Measurements from ENCODE around the gene ITGA11.

Gene ITGA11

DNA sequence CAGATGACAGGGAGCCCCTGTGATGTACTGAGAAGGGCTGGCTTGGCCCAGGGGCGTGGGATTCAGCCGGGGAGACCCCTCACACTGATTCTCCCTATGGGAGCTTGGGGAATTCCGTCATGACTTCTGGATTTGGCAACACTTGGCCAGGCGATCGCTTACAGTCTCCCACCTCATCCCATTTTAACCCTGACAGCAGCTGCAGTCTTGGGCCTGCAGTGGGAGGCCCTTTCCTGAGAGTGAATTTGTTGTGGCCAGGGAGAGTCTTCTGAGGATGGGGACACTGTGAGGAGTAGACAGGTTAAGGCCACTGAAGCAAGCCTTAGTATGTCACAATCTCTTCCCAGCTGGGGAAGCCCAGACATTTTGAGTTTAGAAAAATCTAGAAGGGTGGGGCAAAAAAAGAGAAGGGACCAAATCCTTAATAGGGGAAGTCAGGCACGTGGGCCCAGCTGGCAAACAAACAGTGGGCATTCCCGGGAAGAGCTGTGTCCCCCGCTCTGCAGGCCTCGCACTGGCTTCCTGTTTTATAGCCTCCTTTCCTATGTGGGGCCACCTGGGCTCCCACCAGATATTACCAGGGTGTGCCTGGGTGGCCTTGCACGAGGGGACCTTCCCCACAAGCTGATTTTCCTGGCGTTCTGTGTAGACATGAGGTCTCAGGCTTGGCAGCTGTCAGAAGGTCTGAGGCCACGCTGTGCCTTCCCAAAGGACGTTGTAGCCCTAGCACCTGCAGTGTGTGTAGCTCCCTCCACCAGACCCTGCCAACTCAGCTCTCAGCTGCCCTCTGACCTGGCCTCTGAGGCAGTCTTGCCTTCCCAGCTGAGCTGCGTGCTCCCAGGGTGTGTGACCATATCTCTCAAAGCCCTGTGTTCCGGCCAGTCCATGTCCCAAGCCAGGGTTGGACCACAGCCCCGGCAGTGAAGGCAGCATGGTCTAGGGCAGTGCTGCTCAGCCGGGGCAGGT is 89.9 kb downstream of the ITGA11 start:
- no peak overlapping the region for H3K27ac Mint-ChIP-seq
- peaks cover 36 to 69% of the 10 kb centered on the region in 2 donors for H3K27me3 Mint-ChIP-seq
- H3K4me1 Mint-ChIP-seq (ENCODE audit: low read depth in 2 of 2) = no peaks in the 10 kb centered on the region
- ATAC-seq (replicated peaks) (no peak), DNase-seq (no peak)
- no peak overlapping the region for H3K4me3 Mint-ChIP-seq
- H3K36me3 Mint-ChIP-seq (ENCODE audit: insufficient read depth) = peaks cover 3% of the 10 kb centered on the region
- H3K9me3 Mint-ChIP-seq = no peaks in the 10 kb centered on the region

DNA sequence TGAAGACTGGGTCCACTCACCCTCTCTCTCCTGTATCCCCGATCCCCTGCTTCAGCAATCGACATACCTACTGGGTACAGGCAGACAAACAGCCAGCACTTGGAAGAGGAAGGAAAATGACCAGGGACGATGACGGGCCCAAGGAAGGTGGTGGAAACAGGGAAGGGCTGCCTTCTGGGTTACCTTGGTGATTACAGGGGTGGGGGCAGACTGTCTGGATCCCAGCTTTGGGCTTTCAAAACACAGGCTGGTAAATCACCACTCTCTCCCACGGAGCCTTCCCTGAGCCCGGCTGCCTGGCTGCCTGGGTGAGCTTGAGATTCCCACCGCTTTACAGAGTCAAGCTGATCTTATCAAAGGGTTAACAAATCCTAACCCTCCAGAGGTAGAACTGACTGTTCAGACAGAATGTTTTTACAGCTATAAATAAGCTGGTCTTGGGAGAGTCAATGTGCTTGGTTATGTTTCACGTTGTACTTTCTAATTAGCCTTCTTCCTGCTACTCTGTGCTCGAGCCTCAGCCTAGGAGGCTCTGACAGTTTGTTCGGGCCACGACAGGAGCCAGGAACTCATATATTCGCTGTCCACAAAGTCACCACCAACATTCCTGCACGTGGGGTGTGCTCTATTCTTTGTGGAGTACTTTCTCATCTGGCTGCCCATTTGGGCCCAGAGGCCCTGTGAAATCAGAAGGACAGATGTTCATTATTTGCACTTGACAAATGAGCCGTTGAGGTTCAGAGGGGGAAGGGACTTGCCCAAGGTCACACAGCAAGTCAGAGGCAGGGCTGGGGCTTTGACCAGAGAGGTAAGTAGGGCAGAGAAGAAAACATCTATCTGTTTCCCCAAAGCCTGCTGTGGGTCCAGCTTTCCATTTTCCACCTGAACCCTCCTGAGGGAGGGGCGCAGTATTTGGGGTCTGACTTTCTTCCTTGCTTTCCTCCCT is 91.0 kb downstream of the ITGA11 start:
- no peak for ATAC-seq (replicated peaks)
- Mint-ChIP-seq H3K4me1 (ENCODE audit: low read depth in 2 of 2) (no peaks in the 10 kb centered on the region), H3K4me3 (no peak overlapping the region), H3K27me3 (peaks cover 31 to 67% of the 10 kb centered on the region in 2 donors), H3K27ac (no peak overlapping the region), H3K36me3 (ENCODE audit: insufficient read depth) (peaks cover 2% of the 10 kb centered on the region), H3K9me3 (no peaks in the 10 kb centered on the region)
- DNase-seq = no peak

DNA sequence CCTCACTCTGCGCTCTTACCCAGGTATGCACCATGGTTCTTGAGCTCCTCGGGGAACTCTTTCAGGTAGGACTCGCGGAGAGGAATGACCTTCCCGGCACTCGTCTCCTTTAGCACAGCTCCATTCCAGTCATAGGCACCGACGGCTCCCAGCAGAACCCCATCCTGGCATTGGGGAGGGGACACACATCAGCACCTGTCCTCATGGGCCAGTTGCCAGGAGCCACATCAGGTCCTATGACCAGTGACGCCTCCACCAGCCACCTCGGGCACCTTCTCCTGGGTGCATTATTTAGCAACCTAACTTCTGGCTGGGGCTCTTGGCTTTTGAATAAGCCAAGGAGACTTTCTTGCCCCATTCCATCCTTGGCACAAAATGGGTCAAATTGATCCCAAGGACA is 92.5 kb downstream of the ITGA11 start:
- Mint-ChIP-seq H3K4me3 (no peak overlapping the region), H3K9me3 (no peaks in the 10 kb centered on the region), H3K36me3 (ENCODE audit: insufficient read depth) (no peaks in the 10 kb centered on the region), H3K4me1 (ENCODE audit: low read depth in 2 of 2) (no peaks in the 10 kb centered on the region), H3K27me3 (peaks cover 21 to 72% of the 10 kb centered on the region in 2 donors), H3K27ac (no peak overlapping the region)
- ATAC-seq (replicated peaks) (no peak), DNase-seq (no peak)

DNA sequence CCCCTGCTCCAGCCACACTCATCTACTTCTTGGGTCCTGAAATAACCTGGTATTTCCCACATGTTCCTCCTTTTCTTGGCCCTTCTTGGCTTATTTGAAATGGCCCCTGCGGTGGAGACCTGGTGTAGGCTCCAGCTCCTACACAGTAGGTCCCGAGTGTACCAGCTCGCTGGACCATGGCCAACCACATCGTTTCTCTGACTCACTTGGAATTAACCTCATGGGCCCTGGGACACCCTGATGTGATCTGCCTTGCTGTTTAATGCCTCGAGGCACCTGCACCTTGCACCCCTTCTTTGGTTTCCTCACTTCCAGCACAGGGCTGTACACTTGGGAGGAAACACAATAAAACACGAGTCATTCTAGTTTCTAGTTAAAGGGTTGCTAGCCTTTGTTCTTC is 94.1 kb downstream of the ITGA11 start:
- ATAC-seq (replicated peaks) (no peak), DNase-seq (no peak)
- no peak overlapping the region for H3K4me3 Mint-ChIP-seq
- H3K27ac Mint-ChIP-seq = no peak overlapping the region
- H3K36me3 Mint-ChIP-seq (ENCODE audit: insufficient read depth) = no peaks in the 10 kb centered on the region
- H3K9me3 Mint-ChIP-seq = no peaks in the 10 kb centered on the region
- H3K27me3 Mint-ChIP-seq = peaks cover 15 to 74% of the 10 kb centered on the region in 2 donors
- no peaks in the 10 kb centered on the region for H3K4me1 Mint-ChIP-seq (ENCODE audit: low read depth in 2 of 2)

DNA sequence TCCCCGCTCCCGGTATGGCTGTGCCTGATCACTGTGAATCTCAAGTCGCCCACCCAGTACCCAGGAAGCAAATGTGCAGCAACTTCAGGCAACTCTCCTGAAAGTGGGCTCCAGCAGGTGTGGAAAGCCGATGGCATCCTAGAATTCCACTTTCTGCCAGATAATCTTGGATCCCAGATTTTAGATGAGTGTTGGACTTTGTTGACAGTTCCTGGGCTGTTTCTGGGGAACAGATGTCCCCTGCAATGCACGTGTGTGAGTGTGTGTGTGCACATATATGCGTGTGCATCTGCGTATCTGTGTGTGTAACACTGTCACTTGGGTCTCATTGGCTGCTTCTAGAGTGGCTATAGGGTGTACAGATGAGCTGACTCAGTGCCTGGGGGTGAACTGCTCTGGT is 95.4 kb downstream of the ITGA11 start:
- Mint-ChIP-seq H3K9me3 (no peaks in the 10 kb centered on the region), H3K27me3 (peaks cover 23 to 75% of the 10 kb centered on the region in 2 donors), H3K27ac (no peak overlapping the region), H3K4me1 (ENCODE audit: low read depth in 2 of 2) (no peaks in the 10 kb centered on the region), H3K36me3 (ENCODE audit: insufficient read depth) (no peaks in the 10 kb centered on the region), H3K4me3 (no peak overlapping the region)
- DNase-seq = no peak
- no peak for ATAC-seq (replicated peaks)

DNA sequence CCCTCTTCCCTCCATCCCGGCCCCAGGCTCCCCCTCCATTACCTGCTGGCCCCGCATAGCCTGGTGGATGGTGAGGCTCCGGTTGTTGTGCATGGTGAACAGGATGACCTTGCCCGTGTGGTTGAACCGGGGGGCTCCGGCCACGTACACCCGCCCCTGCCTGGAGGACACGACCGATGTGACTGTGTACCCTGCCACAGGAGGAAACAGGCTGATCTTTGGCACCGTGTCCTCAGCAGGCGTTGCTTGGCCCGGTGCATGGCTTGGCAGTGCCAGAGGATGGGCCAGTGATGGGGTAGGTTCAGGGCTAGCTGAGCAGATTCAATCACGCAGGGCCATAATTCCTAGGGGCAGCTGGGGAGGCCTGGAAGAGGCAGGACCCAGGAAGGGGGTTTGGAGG is 96.3 kb downstream of the ITGA11 start:
- no peak for DNase-seq
- ATAC-seq (replicated peaks) = no peak
- Mint-ChIP-seq H3K9me3 (no peaks in the 10 kb centered on the region), H3K4me3 (no peak overlapping the region), H3K36me3 (ENCODE audit: insufficient read depth) (no peaks in the 10 kb centered on the region), H3K27ac (no peak overlapping the region), H3K27me3 (peaks cover 28 to 76% of the 10 kb centered on the region in 2 donors), H3K4me1 (ENCODE audit: low read depth in 2 of 2) (no peaks in the 10 kb centered on the region)

DNA sequence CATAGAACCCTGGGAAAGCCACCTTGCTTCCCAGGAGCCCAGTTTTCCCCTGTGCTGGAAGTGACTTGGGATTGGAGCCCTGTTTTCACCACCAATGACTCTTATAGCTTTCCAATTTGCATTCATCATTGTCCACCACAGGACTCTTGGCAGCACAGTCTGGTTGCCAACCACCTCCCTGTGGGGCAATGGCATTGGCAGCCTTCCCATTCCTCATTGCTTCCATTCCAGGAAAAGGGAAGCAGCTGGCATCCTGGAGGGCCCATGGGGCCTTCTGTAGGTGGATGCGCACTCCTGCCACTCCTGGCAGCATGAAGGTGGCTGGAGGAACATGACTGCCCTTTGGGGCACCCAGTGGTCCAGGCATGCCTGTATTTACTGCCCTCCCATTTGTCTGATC is 96.7 kb downstream of the ITGA11 start:
- no peaks in the 10 kb centered on the region for H3K36me3 Mint-ChIP-seq (ENCODE audit: insufficient read depth)
- H3K27me3 Mint-ChIP-seq = peaks cover 32 to 74% of the 10 kb centered on the region in 2 donors
- DNase-seq (no peak), ATAC-seq (replicated peaks) (no peak)
- H3K27ac Mint-ChIP-seq = no peak overlapping the region
- H3K9me3 Mint-ChIP-seq = no peaks in the 10 kb centered on the region
- H3K4me1 Mint-ChIP-seq (ENCODE audit: low read depth in 2 of 2) = no peaks in the 10 kb centered on the region
- no peak overlapping the region for H3K4me3 Mint-ChIP-seq

DNA sequence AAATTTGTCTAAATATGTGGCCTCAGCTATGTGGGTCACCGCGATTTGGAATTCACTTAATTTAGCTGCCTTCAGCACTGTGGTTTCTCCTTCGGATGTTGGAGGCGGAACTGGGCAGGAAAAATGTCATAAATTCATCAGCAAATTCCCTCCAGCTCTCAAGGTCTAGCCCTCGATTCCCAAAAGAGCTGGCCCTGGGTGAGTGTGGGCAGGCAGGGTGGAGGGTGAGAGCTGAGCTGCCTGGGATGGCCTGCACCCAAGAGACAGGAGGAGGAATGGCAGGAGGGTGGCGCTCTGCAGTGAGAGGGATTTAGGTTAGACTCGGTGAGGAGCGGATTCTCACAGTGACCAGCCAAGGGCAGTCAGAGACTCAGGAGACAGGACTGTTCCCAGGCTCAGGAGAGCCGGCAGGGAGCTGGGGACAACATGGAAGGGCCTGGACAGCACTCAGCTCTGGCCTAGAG is 97.3 kb downstream of the ITGA11 start:
- no peaks in the 10 kb centered on the region for H3K36me3 Mint-ChIP-seq (ENCODE audit: insufficient read depth)
- no peak for ATAC-seq (replicated peaks)
- no peaks in the 10 kb centered on the region for H3K4me1 Mint-ChIP-seq (ENCODE audit: low read depth in 2 of 2)
- no peak for DNase-seq
- peaks cover 36 to 73% of the 10 kb centered on the region in 2 donors for H3K27me3 Mint-ChIP-seq
- no peak overlapping the region for H3K27ac Mint-ChIP-seq
- no peak overlapping the region for H3K4me3 Mint-ChIP-seq
- H3K9me3 Mint-ChIP-seq = no peaks in the 10 kb centered on the region

DNA sequence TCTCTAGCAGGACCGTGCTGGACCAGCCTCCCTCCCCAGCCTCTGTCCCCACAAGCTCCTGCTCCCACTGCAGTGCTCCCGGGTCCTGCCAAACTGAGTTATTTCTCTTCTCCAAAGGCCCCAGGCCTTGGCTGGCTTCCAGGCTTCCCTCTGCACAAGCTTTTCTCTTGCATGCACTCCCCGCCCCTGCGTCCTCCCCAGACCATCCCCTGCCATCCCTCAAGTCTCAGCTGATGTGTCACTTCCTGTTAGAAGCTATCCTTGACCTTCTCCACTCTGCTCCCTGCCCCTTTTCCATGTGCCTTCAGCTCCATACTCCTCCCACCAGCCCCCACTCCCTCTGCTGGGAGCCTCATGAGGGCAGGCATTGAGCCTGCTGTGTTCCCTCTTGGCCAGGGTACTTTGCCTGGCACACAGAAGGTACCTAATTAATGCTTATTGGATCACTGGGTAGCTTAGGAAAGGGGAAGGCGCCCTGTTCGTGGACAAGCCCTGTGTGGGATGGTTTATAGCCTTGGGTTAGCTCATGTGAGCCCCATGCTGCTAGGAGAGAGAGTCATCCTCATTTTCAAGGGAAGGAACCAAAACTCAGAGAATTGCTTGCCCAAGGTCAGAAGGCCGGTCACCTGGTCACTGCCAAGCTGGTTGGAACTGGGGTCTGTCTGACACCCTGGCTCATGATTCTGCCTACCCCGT is 98.0 kb downstream of the ITGA11 start:
- ATAC-seq (replicated peaks) = no peak
- H3K27me3 Mint-ChIP-seq = peaks cover 36 to 77% of the 10 kb centered on the region in 2 donors
- no peaks in the 10 kb centered on the region for H3K4me1 Mint-ChIP-seq (ENCODE audit: low read depth in 2 of 2)
- H3K9me3 Mint-ChIP-seq = no peaks in the 10 kb centered on the region
- H3K27ac Mint-ChIP-seq = no peak overlapping the region
- H3K4me3 Mint-ChIP-seq = no peak overlapping the region
- no peak for DNase-seq
- no peaks in the 10 kb centered on the region for H3K36me3 Mint-ChIP-seq (ENCODE audit: insufficient read depth)

DNA sequence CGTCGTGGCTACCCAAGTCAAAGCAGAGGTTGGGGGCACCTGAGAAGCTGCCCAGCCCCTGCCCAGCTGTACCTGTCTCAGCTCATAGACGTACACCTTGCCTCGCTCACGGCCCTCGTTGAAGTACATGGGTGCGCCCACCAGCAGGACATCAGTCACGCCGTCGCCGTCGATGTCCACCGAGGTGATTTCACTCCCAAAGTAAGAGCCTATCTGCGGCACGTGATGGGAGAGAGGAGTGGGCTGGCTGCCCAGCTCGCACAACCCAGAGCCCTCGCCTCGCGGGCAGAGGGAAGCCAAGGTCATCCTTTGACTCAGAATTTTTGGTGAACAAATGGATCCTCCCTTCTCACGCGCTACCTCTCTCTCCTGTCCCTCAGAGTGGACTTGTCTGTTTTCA is 99.7 kb downstream of the ITGA11 start:
- H3K4me1 Mint-ChIP-seq (ENCODE audit: low read depth in 2 of 2) = peaks cover 0 to 3% of the 10 kb centered on the region in 2 donors
- H3K9me3 Mint-ChIP-seq = no peaks in the 10 kb centered on the region
- no peak for DNase-seq
- no peak for ATAC-seq (replicated peaks)
- no peaks in the 10 kb centered on the region for H3K36me3 Mint-ChIP-seq (ENCODE audit: insufficient read depth)
- no peak overlapping the region for H3K27ac Mint-ChIP-seq
- peaks cover 41 to 79% of the 10 kb centered on the region in 2 donors for H3K27me3 Mint-ChIP-seq
- no peak overlapping the region for H3K4me3 Mint-ChIP-seq

DNA sequence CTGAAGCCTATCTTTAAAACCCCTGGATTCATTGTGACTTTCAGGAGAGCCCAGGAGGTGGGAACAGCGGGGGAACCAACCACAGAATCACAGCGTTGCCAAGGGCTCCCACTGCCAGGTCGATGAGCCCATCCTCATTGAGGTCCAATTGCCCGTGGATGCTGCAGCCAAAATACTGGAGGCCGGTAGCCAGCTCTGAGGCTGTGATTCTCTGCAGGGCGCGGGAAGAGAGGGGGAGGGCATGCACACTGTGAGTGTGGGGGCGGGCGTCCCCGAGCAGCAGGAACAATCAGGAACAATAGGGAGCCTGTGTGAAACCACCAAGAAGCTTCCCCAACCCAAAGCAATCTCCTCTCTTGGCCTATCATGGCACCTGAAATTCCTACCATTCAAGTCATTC is 101.1 kb downstream of the ITGA11 start:
- no peak for ATAC-seq (replicated peaks)
- H3K36me3 Mint-ChIP-seq (ENCODE audit: insufficient read depth) = no peaks in the 10 kb centered on the region

DNA sequence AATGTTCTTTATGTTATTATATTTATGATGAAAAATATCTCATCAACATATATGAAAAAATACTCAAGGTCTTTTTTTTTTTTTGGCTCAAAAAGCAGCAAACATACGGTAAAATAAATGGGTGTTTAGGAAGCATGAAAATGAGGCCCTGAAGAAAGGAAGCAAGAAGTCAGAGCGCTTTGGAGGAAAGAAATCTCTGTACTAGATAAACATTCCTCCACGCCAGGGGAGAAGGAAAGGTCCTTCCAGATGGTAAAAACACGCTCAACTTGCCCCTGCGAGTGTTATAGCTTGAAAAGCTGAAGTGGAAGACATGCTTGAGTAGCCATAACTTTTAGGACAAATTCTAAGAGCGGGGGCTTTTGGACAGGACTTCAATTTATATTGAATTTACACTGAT is 101.5 kb downstream of the ITGA11 start:
- DNase-seq (no peak), ATAC-seq (replicated peaks) (no peak)
- H3K27me3 Mint-ChIP-seq = peaks cover 53 to 90% of the 10 kb centered on the region in 2 donors
- no peak overlapping the region for H3K27ac Mint-ChIP-seq
- no peak overlapping the region for H3K4me3 Mint-ChIP-seq
- no peaks in the 10 kb centered on the region for H3K36me3 Mint-ChIP-seq (ENCODE audit: insufficient read depth)
- peaks cover 0 to 6% of the 10 kb centered on the region in 2 donors for H3K4me1 Mint-ChIP-seq (ENCODE audit: low read depth in 2 of 2)
- H3K9me3 Mint-ChIP-seq = no peaks in the 10 kb centered on the region

More for the DNA sequence above, 101.1 kb downstream of the ITGA11 start:
- Mint-ChIP-seq H3K27me3 (peaks cover 53 to 92% of the 10 kb centered on the region in 2 donors), H3K4me1 (ENCODE audit: low read depth in 2 of 2) (peaks cover 0 to 6% of the 10 kb centered on the region in 2 donors), H3K9me3 (no peaks in the 10 kb centered on the region), H3K27ac (no peak overlapping the region), H3K4me3 (no peak overlapping the region)
- no peak for DNase-seq

DNA sequence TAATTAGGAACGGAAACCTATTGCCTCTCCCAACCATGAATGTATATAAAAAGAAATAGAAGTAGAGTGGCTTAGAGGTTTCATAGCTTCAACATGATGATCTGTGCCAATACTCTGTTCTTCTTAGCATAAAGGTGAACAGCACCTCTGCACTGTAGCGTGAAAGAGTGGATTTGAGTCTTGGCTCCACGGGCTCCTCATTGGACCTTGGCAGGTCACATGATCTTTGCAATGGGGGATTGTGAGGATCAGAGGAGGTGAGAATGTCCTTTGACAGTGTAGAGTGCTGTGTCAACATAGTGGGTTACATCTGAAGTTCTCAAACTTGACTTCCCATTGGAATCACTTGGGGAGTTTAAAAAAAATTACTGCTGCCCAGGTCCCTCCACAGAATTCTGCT is 103.0 kb downstream of the ITGA11 start:
- ATAC-seq (replicated peaks) (no peak), DNase-seq (no peak)
- Mint-ChIP-seq H3K4me1 (ENCODE audit: low read depth in 2 of 2) (peaks cover 0 to 6% of the 10 kb centered on the region in 2 donors), H3K9me3 (no peaks in the 10 kb centered on the region), H3K27ac (no peak overlapping the region), H3K4me3 (no peak overlapping the region), H3K36me3 (ENCODE audit: insufficient read depth) (peaks cover under 1% of the 10 kb centered on the region), H3K27me3 (peaks cover 57 to 90% of the 10 kb centered on the region in 2 donors)
